Prostate gland (tissue), 2 donors: ENCODE data around the gene TSPAN10.

Experiments
- CTCF ChIP-seq, 4 experiments: fragments of 200-600 bp in 2 of 4; fragments of 450-650 bp in 2 of 4; sonication (generic) in 2 of 4; IDR thresholded peaks; 1 replicate in 3 of 4; 2 replicates in 1 of 4; pipeline ENCODE4 v1.5.1; 2016 to 2019; ENCODE audit warnings: antibody characterized with exemption in 4 of 4, mild to moderate bottlenecking in 2 of 4, moderate library complexity in 2 of 4
- POLR2A ChIP-seq: fragments of 450-650 bp; IDR thresholded peaks from one replicate; pipeline ENCODE4 v1.6.1; 2016; ENCODE audit warnings: antibody characterized with exemption, mild to moderate bottlenecking

DNA sequence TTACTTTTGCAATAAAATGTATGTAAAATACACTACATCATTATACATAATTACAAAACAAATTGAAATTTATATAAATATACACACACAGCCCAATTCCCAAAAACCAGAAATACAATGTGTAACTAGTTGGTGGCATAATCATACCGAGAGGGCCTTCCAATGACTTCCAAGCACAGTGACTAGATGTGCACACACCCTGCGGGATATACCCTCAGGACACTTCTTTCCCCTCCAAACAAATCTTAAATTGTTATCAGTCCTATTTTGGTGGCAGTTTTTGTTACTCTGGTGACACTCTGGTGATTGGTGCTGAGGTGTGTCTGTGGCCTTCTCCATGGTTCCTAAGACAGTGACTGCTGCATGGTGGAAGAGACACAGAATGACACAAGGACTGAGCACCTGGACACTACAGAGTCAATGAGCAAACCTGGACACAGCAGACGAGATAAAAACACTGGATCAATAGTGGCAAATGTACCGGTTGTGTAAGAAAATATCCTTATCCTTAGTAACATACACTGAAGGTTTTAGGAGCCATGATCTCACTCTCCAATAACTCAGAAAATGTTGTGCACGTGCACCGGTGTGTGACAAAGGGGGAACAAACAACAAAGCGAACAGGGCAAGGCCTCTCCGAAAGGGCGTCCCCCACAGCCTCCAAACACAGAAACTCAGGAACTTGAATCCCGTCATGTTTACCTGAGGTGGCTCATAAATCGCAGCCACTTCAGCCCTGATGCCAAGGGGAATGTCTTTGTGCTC is 33.0 kb upstream of the TSPAN10 start:
- no peak for TF ChIP-seq CTCF (IDR thresholded peaks at IDR 0.05)
- TF ChIP-seq POLR2A, result no peak
